Endodermal cell (in vitro differentiated cells): ENCODE data around the gene MXRA7. TPM values are rescaled to one million over a fixed set of nuclear protein-coding genes. Genes with fewer than 3 reads are reported as not detected.

Experiments used
- DNase-seq: peaks from one replicate; pipeline ENCODE4 v3.0.0-alpha.2; 2017
- H3K27ac ChIP-seq: 2 replicates; pipeline ENCODE4 v1.5.1; 2013; ENCODE audit warnings: mild to moderate bottlenecking, low read depth, low read length, moderate library complexity
- H3K27me3 ChIP-seq: 2 replicates; pipeline ENCODE4 v1.6.1; 2013; ENCODE audit warnings: mild to moderate bottlenecking, low read length, moderate library complexity; ENCODE audit not compliant: insufficient read depth, control insufficient read depth, poor library complexity, severe bottlenecking
- H3K36me3 ChIP-seq: 2 replicates; pipeline ENCODE4 v1.7.0; 2013; ENCODE audit warnings: mild to moderate bottlenecking, low read length, moderate library complexity; ENCODE audit not compliant: control insufficient read depth, insufficient read depth
- H3K4me1 ChIP-seq: one replicate; pipeline ENCODE4 v1.7.0; 2013; ENCODE audit warnings: low read length; ENCODE audit not compliant: control insufficient read depth, insufficient read depth
- H3K4me3 ChIP-seq: 2 replicates; pipeline ENCODE4 v1.5.1; 2013; ENCODE audit warnings: mild to moderate bottlenecking, low read length, moderate library complexity
- H3K9ac ChIP-seq: 2 replicates; pipeline ENCODE4 v1.6.1; 2013; ENCODE audit warnings: mild to moderate bottlenecking, low read length, moderate library complexity; ENCODE audit not compliant: poor library complexity, severe bottlenecking; ENCODE audit errors: extremely low read depth
- H3K9me3 ChIP-seq: 2 replicates; pipeline ENCODE4 v1.6.1; 2013; ENCODE audit warnings: mild to moderate bottlenecking, low read length, moderate library complexity; ENCODE audit not compliant: control insufficient read depth
- H3K27ac Mint-ChIP-seq: 2 replicates; pipeline ENCODE4 v1.8.0; 2020; ENCODE audit warnings: mixed read lengths
- H3K27me3 Mint-ChIP-seq: 2 replicates; pipeline ENCODE4 v1.8.0; 2021; ENCODE audit warnings: mild to moderate bottlenecking, mixed read lengths; ENCODE audit not compliant: insufficient read depth
- H3K36me3 Mint-ChIP-seq: 2 replicates; pipeline ENCODE4 v1.8.0; 2020; ENCODE audit warnings: low read depth, mixed read lengths
- H3K4me1 Mint-ChIP-seq: 2 replicates; pipeline ENCODE4 v1.8.0; 2020; ENCODE audit warnings: mixed read lengths
- H3K4me3 Mint-ChIP-seq: 2 replicates; pipeline ENCODE4 v1.8.0; 2020; ENCODE audit warnings: mild to moderate bottlenecking, moderate library complexity, mixed read lengths
- H3K9me3 Mint-ChIP-seq: 2 replicates; pipeline ENCODE4 v1.8.0; 2020; ENCODE audit warnings: mild to moderate bottlenecking, mixed read lengths
- WGBS, 2 experiments: methylation state at CpG; one replicate each; pipeline versions ENCODE4 v1.1.5 to v1.1.7; 2013; ENCODE audit warnings: missing lambda C conversion rate in 2 of 2, mixed read lengths in 1 of 2; ENCODE audit not compliant: insufficient coverage in 1 of 2, insufficient read length in 1 of 2; 5-methylcytosine and 5-hydroxymethylcytosine counted together
- total RNA-seq, 2 donors: library from RNA; stranded (reverse); fragmentation: NEBNext Ultra II Directional in 1 of 2; extraction: Animal tissue kit (Norgen Biotek cat#: 25700) in 1 of 2; gene quantifications; 2 replicates in 1 of 2; 3 replicates in 1 of 2; pipeline ENCODE4 v1.2.1, GENCODE V29; 2021
- TF ChIP-seq, protein P1 (sequence below): fragments of 200-600 bp; sonication (generic); conservative IDR thresholded peaks from 2 replicates; pipeline ENCODE4 v1.5.0; 2021; ENCODE audit warnings: antibody characterized with exemption, mild to moderate bottlenecking

The MXRA7 gene
- total RNA-seq, 2 donors from 2014 or later = 61.6 to 77.1 TPM

DNA sequence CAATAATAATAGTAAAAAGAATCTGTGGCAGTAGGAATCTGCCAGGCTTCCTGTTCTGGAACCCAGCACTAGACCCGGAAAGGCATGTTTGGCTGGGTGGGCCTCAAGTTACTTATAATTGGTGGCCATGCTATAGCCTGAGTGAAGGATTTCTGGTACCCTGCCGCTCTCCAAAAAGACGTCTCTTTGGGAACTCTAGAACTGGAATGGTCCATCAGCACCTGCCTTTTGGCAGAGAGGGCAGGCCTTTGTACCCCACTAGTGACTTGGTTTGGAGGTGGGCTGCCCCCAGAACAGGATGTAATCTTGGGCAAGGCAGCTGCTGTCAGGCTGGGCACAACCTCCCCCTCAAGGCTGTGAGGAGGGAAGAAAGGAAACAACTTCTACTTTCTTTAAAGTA is 37.9 kb downstream of the MXRA7 start:
- H3K4me1 Mint-ChIP-seq = peaks cover 16% of the 10 kb centered on the region
- 94 to 100% methylated on average over 1 to 3 of the region's 3 CpGs for WGBS, 2 experiments

DNA sequence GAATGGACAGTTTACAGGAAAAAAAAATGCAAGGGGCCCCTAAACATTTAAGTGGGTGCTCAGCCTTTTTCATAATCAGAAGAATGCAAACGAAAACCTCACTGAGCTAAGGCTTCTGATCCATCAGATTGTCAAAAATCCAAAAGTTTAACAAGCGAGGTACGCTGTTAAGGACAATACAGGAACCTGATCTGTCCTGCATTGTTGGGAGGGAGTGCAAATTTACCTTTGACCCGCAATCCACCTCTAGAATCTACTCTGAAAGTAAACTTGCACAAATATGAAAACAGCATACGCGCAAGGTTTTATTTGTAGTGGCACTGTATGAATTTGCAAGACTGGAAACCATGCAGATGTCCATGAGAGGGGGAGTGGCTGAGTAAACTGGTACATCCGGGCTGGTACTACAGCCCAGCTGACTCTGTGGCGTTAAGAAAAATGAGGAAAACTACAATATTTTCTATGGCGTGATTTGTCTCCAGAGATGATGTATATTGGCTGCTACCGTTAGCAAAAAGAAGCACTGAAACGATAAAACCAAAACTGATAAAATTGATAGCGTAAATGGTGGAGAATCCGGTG is 38.4 kb downstream of the MXRA7 start:
- Histone ChIP-seq H3K4me1 (no peaks in the 10 kb centered on the region), H3K27ac (no peak overlapping the region), H3K4me3 (peak overlapping the region; percentile 94), H3K27me3 (no peaks in the 10 kb centered on the region), H3K36me3 (no peaks in the 10 kb centered on the region), H3K9ac (peak overlapping the region; percentile 73), H3K9me3 (no peaks in the 10 kb centered on the region)
- DNase-seq = no peak
- H3K4me1 Mint-ChIP-seq = peaks cover 16% of the 10 kb centered on the region
- peak overlapping the region; percentile 90 for H3K27ac Mint-ChIP-seq
- peaks cover 2% of the 10 kb centered on the region for H3K27me3 Mint-ChIP-seq
- TF ChIP-seq, protein P1, sequence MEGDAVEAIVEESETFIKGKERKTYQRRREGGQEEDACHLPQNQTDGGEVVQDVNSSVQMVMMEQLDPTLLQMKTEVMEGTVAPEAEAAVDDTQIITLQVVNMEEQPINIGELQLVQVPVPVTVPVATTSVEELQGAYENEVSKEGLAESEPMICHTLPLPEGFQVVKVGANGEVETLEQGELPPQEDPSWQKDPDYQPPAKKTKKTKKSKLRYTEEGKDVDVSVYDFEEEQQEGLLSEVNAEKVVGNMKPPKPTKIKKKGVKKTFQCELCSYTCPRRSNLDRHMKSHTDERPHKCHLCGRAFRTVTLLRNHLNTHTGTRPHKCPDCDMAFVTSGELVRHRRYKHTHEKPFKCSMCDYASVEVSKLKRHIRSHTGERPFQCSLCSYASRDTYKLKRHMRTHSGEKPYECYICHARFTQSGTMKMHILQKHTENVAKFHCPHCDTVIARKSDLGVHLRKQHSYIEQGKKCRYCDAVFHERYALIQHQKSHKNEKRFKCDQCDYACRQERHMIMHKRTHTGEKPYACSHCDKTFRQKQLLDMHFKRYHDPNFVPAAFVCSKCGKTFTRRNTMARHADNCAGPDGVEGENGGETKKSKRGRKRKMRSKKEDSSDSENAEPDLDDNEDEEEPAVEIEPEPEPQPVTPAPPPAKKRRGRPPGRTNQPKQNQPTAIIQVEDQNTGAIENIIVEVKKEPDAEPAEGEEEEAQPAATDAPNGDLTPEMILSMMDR = no peak
- H3K9me3 Mint-ChIP-seq = peaks cover 3% of the 10 kb centered on the region
- peaks cover 3% of the 10 kb centered on the region for H3K36me3 Mint-ChIP-seq
- WGBS, 2 experiments = 72 to 78% methylated on average over 11 to 13 of the region's 13 CpGs
- peak overlapping the region; percentile 79 for H3K4me3 Mint-ChIP-seq

More for the DNA sequence above, 37.9 kb downstream of the MXRA7 start:
- H3K27ac ChIP-seq = no peak overlapping the region
- Mint-ChIP-seq H3K36me3 (peaks cover 3% of the 10 kb centered on the region), H3K27ac (no peak overlapping the region), H3K9me3 (peaks cover 3% of the 10 kb centered on the region), H3K4me3 (peak overlapping the region; percentile 79), H3K27me3 (peaks cover 2% of the 10 kb centered on the region)
- TF ChIP-seq, protein P1 = no peak
- no peak overlapping the region for H3K9ac ChIP-seq
- peak overlapping the region; percentile 94 for H3K4me3 ChIP-seq
- H3K36me3 ChIP-seq = no peaks in the 10 kb centered on the region
- DNase-seq = no peak
- H3K4me1 ChIP-seq = no peaks in the 10 kb centered on the region
- H3K27me3 ChIP-seq = no peaks in the 10 kb centered on the region
- H3K9me3 ChIP-seq = no peaks in the 10 kb centered on the region

DNA sequence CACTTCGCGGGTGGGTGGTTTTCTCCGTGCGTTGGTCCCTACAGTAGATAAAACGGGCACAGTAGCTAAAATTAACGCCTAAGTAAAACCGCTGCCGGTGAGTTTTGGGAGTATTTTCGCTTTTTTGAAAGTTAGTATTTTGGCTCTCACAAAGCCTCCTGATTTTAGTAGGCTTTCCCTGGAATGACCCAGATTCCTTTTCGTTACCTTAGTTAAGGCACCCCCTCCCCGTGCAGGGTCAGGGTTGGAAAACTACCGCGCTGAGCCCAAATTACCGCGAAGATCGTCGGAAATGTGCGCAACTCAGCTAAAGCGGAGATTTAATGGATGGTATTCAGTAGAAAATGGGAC is 38.9 kb downstream of the MXRA7 start:
- H3K36me3 Mint-ChIP-seq = peaks cover 3% of the 10 kb centered on the region
- H3K27me3 Mint-ChIP-seq = peaks cover 2% of the 10 kb centered on the region
- H3K4me1 ChIP-seq = no peaks in the 10 kb centered on the region
- peak overlapping the region; percentile 90 for H3K27ac Mint-ChIP-seq
- peak overlapping the region; percentile 73 for H3K9ac ChIP-seq
- H3K36me3 ChIP-seq = no peaks in the 10 kb centered on the region
- 1% methylated on average over 19 of the region's 19 CpGs for WGBS, 2 experiments
- DNase-seq = no peak
- H3K4me1 Mint-ChIP-seq = peaks cover 16% of the 10 kb centered on the region
- H3K27ac ChIP-seq = no peak overlapping the region
- no peaks in the 10 kb centered on the region for H3K27me3 ChIP-seq
- H3K4me3 ChIP-seq = peak overlapping the region; percentile 94
- H3K4me3 Mint-ChIP-seq = peak overlapping the region; percentile 79
- peaks cover 3% of the 10 kb centered on the region for H3K9me3 Mint-ChIP-seq
- TF ChIP-seq, protein P1 = no peak
- H3K9me3 ChIP-seq = no peaks in the 10 kb centered on the region
